HTERT RPE-1 (cell line): Measurements from ENCODE around the gene CAVIN3.
"Not testable (repeated sequence)": the region's sequence is repeated elsewhere in the genome, so short reads cannot be mapped to it uniquely, and the experiment has no call there.

ENCODE experiments used
- in situ Hi-C: fragments of 300-500 bp; cut with MboI; formaldehyde crosslinking; loops from 4 replicates; pipeline ENCODE4 v1.14.3; 2020; ENCODE audit warnings: low sequenced_read_pairs

CAVIN3 gene

GRCh38 chr11:6326985-6327384, 6.7 kb upstream of the CAVIN3 start:
- in situ Hi-C loops, result no loop called here

- in situ Hi-C loops, result no loop called here
Observed at GRCh38 chr11:6326303-6326702, 6.0 kb upstream of the CAVIN3 start.

- in situ Hi-C loops, result no loop called here
Observed at GRCh38 chr11:6323291-6323905, 3.1 kb upstream of the CAVIN3 start.

GRCh38 chr11:6321961-6322362, 1.7 kb upstream of the CAVIN3 start:
- in situ Hi-C loops, result no loop called here

GRCh38 chr11:6321356-6321755, 1.1 kb upstream of the CAVIN3 start:
- in situ Hi-C loops, result no loop called here

GRCh38 chr11:6319704-6320410, 444 bp downstream of the CAVIN3 start:
- in situ Hi-C loops, result no loop called here

DNA sequence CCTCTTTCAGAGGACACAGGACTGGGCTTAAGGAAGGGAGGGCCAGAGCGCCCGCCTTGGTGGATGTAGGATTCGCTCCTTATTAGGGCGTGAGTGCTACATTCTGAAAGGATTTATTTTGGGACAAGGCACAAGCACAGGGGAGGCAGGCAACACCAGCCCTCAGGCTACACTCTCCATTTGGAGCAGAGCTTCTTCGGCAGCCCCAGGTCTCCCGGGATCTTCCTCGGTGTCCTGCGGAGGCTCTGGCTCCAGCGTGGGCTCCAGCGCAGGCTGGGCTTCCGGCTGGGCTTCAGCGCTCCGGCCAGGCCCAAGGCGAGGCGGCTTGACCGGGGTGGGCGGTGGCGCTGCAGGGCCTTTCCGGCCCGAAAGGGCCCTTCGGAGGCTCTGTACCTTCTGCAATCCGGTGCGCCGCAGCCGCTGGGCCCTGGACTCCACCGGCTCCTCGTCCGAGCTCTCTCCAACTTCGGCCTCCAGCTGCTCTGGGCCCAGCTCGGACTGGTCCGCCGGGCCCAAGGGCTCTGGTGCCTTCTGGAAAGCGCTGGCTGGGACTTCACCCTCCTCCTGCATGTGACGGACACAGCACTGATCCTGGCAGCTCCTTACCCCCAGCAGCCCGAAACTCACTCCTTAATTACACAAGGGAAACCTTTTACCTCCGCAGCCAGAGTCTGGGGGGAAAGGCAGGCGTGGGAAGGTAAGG, 1.1 kb downstream of the CAVIN3 start:
- in situ Hi-C loops, result no loop called here

DNA sequence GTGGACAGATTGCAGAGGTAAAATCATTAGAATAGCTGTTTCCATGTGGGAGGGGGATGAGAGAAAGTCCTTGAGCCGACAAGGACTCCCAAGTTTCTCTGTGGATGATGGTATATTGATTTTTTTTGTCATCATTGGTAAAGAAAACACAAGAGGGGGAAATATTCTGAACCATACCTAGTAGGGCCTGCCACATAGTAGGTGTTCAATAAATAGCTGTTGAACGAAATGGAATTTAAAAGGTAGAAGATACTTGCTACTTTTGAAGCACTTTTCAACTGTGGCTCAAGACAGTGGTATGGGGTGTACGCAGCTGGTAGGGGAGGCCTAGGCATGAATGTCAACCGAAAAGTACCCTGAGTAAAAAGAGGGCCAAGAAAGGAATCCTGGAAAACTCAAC, 2.1 kb downstream of the CAVIN3 start:
- in situ Hi-C loops, result no loop called here

GRCh38 chr11:6315811-6316425, 4.4 kb downstream of the CAVIN3 start:
- in situ Hi-C loops, result no loop called here

GRCh38 chr11:6312106-6312505, 8.2 kb downstream of the CAVIN3 start:
- in situ Hi-C loops, result no loop called here

- in situ Hi-C loops, result no loop called here
Observed at GRCh38 chr11:6307876-6308275, 12.4 kb downstream of the CAVIN3 start.

DNA sequence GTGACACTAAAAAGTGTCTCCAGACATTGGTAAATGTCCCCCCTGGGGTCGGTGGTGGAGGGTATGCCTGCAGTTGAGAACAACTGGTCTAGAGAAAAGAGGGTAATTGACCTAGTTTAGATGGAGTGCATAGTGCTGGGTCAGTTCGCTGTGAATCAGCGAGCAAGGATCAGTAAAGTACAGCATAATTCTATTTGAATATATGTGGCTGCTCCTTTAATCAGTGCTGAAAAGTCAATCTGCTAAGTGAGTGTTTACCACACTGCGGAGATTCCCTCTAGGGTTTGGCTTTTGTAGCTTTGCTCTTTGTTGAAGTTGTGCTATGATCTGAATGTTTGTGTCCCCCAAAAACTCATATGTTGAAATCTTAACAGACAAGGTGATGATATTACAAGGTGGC, 15.0 kb downstream of the CAVIN3 start:
- in situ Hi-C loops, result no loop called here

DNA sequence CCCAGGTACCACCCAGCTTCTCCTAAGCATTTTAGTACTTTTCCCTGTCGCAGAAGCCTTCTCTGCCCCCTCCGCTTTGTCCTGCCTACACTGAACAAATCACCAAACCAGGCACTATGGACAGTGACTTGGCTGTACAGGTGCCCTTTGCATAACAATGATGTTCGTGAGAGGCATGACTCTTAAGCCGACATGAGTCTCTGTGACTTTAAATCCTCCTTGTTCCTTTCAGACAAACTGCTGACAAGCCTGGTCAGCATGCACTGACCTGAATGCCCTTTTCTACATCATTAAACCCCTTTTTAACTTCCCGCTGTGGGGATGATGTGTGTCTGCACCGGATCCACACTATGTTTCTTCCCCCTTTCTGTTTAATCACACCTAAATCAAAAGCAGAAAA, 16.6 kb downstream of the CAVIN3 start:
- in situ Hi-C loops, result no loop called here

DNA sequence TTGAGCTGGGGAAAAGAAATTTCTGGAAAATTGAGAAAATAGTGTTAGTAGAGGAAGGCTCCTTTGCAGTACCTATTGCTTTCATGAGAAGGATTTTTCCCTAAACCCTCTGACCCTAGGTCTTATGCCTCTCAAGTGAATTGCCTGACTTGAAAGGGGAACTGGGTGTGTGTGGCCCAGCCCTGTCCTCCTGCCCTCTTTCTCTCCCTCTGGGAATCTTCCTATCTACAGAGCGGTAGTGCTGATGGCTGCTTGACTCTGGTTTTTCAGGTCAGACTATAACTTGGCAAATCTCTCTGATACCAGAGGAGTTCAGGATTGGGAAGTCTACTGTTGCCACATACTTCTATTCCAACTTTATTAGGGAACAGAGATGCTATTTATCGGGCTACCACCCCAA, 19.2 kb downstream of the CAVIN3 start:
- in situ Hi-C loops, result no loop called here

DNA sequence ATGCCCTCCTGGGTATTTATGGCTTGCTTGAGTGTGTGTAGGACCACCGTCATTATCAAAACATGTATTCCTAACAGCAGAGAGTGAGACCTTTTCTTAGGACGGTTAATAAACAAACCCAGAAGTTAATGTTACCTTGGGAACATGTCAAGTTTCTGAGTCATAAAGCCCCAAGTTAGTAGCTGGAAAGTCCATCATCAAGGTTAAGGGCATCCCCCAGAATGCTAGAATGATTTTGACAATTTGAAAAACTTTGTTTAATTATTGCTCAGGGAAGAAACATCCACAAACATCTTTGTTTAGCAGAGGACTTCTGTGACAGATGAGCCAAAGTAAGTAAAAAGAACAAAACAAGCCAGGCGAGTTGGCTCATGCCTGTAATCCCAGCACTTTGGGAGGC, 20.0 kb downstream of the CAVIN3 start:
- in situ Hi-C loops, result no loop called here

DNA sequence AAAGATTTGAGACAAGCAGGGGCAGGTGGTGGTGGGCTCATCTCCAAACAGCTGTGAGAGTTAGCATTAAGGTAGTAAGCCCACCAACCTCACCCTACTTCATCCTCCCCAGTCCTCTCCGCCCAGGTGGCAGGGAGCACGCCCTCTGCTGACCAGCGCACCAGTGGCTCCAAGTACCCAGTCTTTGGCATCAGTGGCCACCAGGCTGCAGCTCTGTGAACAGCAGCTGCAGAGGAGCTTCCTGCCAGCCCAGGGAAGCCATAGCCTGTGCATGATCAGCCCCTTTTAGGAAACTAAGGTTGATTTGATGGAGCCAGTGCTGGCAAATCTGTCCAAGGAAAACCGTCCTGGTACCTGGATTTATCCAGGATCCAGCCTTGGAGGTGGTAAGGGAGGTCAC, 21.7 kb downstream of the CAVIN3 start:
- in situ Hi-C loops, result no loop called here

DNA sequence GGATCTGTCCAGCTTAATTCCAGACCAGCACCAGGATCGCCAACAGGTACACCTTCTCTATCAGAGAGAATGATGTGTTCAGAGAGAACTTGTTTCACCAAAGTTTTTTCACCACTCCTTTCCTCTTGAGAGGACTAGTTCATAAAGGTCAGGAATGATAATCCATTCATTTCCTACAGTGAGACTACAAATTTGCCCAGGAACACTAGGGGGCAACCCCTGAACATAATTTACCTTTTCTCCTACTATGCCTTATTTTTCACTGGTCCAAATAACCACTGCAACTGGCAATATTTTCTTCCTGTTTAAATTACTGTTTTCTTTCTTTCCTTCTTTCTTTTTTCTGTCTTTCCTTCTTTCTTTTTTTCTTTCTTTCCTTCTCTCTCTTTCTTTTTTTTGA, 22.5 kb downstream of the CAVIN3 start:
- in situ Hi-C loops, result no loop called here

GRCh38 chr11:6285019-6285418, 35.3 kb downstream of the CAVIN3 start:
- in situ Hi-C loops, result no loop called here

DNA sequence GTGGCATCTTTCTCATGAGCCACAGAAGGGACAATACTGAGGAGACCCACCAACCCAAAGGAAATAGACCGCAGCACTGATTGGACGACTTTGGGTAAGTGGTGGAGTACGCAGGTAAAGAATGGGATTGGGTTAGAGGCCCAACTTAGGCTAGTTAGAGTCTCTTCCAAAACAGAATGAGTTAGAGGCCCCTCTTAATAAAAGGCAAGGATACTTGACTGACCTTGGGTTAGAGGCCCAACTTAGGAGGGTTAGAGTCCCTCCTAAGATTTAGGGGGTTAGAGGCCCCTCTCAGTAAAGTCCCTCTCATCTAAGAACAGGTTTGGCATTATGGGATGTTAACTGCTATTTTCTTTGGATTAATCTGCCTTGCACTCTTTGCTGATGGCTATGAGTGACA, 36.1 kb downstream of the CAVIN3 start:
- in situ Hi-C loops, result no loop called here

DNA sequence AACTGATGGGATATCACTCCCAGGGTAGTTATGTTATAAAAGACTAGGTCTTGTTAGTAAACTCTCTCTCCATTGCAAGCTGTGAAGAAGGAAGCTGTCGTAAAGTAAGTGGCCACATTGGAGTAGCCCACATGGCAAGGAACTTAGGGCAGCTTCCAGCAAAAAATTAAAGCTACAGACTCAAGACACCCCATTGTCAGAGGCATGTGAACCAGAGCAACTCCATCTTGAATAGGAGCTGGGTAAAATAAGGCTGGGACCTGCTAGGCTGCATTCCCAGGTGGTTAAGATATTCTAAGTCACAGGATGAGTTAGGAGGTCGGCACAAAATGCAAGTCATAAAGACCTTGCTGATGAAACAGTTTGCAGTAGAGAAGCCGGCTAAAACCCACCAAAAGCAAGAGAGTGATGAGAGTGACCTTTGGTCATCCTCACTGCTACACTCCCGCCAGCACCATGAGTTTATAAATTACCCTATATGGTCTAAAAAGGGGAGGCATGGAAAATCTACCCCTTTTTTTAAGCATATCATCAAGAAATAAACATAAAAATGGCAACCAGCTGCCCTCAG, 36.8 kb downstream of the CAVIN3 start:
- in situ Hi-C loops, result no loop called here

GRCh38 chr11:6280809-6281208, 39.5 kb downstream of the CAVIN3 start:
- in situ Hi-C loops, result not testable (repeated sequence)

DNA sequence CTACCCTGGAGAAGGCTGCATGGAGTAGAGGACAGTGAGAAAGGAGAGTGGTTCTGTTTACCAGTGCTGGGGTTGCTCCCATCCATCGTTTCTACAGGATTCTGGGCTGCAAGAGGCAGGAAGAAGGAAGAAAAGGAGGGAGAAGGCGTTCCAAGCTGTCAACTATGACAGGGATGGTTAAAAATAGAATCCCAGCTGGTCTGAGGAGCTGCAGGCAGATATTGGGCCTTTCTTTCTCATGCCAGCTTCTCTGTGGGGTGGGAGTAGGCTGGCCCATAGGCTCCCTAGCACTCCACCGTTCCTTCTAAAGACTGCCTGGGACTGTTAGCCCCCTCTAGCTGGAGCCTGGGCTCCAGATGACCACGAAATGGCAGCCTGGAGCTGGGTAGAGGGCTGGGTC, 47.1 kb downstream of the CAVIN3 start:
- in situ Hi-C loops, result no loop called here
